ENCODE data around the gene DIRAS2. TPM values are rescaled to one million over a fixed set of nuclear protein-coding genes. Genes with fewer than 3 reads are reported as not detected.

DIRAS2 gene
- total RNA-seq, 1 experiment from 2014 or later = not detected

- Histone ChIP-seq H3K4me3 (ENCODE audit: low read length) (no peak overlapping the region), H3K79me2 (ENCODE audit: low read length) (no peaks in the 10 kb centered on the region), H3F3A (ENCODE audit: low read length, unreplicated experiment) (no peaks in the 10 kb centered on the region), H4K20me1 (ENCODE audit: low read length) (no peaks in the 10 kb centered on the region), H3K36me3 (ENCODE audit: low read depth, low read length) (no peaks in the 10 kb centered on the region), H3K4me2 (ENCODE audit: low read length) (no peak overlapping the region), H3K27me3 (ENCODE audit: low read length) (0 out of 2 replicates have a peak, but pooled peaks cover 1% of the 10 kb centered on the region), H3K9me2 (replicated peaks; ENCODE audit: low read length) (no peaks in the 10 kb centered on the region), H3K4me1 (ENCODE audit: insufficient read depth, low read length) (no peaks in the 10 kb centered on the region), H3K9ac (ENCODE audit: low read length) (no peak overlapping the region), H2AFZ (ENCODE audit: low read length) (no peak overlapping the region), H3K9me3 (ENCODE audit: low read length) (no peaks in the 10 kb centered on the region), H3K27ac (ENCODE audit: low read length) (no peak overlapping the region)
- intact Hi-C loops (cut with micrococcal nuclease) = no loop called here
- BruUV-seq (replicated peaks) = no TSS peak
- CTCF ChIA-PET = no interaction called here
- POLR2A ChIA-PET (ENCODE audit: unreplicated experiment) = no interaction called here
- DNase-seq = no peak
- ATAC-seq = no peak
- no peak for TF ChIP-seq CTCF (conservative IDR thresholded peaks at IDR 0.05; ENCODE audit: low read depth, low read length)
Observed at GRCh38 chr9:90600029-90600428, 42.6 kb downstream of the DIRAS2 start.

GRCh38 chr9:90598191-90598590 is 44.4 kb downstream of the DIRAS2 start:
- ATAC-seq = no peak
- DNase-seq = no peak
- no TSS peak for BruUV-seq (replicated peaks)
- ChIA-PET CTCF (no interaction called here), POLR2A (ENCODE audit: unreplicated experiment) (no interaction called here)
- Histone ChIP-seq H3K9me2 (replicated peaks; ENCODE audit: low read length) (no peaks in the 10 kb centered on the region), H3K27ac (ENCODE audit: low read length) (no peak overlapping the region), H2AFZ (ENCODE audit: low read length) (no peak overlapping the region), H4K20me1 (ENCODE audit: low read length) (no peaks in the 10 kb centered on the region), H3F3A (ENCODE audit: low read length, unreplicated experiment) (no peaks in the 10 kb centered on the region), H3K4me2 (ENCODE audit: low read length) (no peak overlapping the region), H3K36me3 (ENCODE audit: low read depth, low read length) (no peaks in the 10 kb centered on the region), H3K4me1 (ENCODE audit: insufficient read depth, low read length) (no peaks in the 10 kb centered on the region), H3K9ac (ENCODE audit: low read length) (no peak overlapping the region), H3K9me3 (ENCODE audit: low read length) (no peaks in the 10 kb centered on the region), H3K79me2 (ENCODE audit: low read length) (no peaks in the 10 kb centered on the region), H3K27me3 (ENCODE audit: low read length) (no peaks in the 10 kb centered on the region), H3K4me3 (ENCODE audit: low read length) (no peak overlapping the region)
- TF ChIP-seq EZH2phosphoT487 (IDR thresholded peaks at IDR 0.05; ENCODE audit: borderline replicate concordance, low read length) = no peak
- intact Hi-C loops (cut with micrococcal nuclease) = no loop called here

- Histone ChIP-seq H3K4me2 (ENCODE audit: low read length) (no peak overlapping the region), H3K79me2 (ENCODE audit: low read length) (no peaks in the 10 kb centered on the region), H3K9ac (ENCODE audit: low read length) (no peak overlapping the region), H3K27ac (ENCODE audit: low read length) (no peak overlapping the region), H4K20me1 (ENCODE audit: low read length) (no peaks in the 10 kb centered on the region), H3K27me3 (ENCODE audit: low read length) (0 out of 2 replicates have a peak, but pooled peaks cover 9% of the 10 kb centered on the region), H3K9me2 (replicated peaks; ENCODE audit: low read length) (no peaks in the 10 kb centered on the region), H3K36me3 (ENCODE audit: low read depth, low read length) (no peaks in the 10 kb centered on the region), H3K4me1 (ENCODE audit: insufficient read depth, low read length) (no peaks in the 10 kb centered on the region), H3K9me3 (ENCODE audit: low read length) (no peaks in the 10 kb centered on the region), H3K4me3 (ENCODE audit: low read length) (no peak overlapping the region), H2AFZ (ENCODE audit: low read length) (no peak overlapping the region), H3F3A (ENCODE audit: low read length, unreplicated experiment) (no peaks in the 10 kb centered on the region)
- DNase-seq (no peak), ATAC-seq (no peak)
- POLR2A ChIA-PET (ENCODE audit: unreplicated experiment) = no interaction called here
- BruUV-seq (replicated peaks) = no TSS peak
- intact Hi-C loops (cut with micrococcal nuclease) = no loop called here
- TF ChIP-seq EZH2 (IDR thresholded peaks at IDR 0.05; ENCODE audit: low read length, unreplicated experiment) (no peak), CTCF (conservative IDR thresholded peaks at IDR 0.05; ENCODE audit: low read depth, low read length) (no peak), EZH2phosphoT487 (IDR thresholded peaks at IDR 0.05; ENCODE audit: borderline replicate concordance, low read length) (no peak)
- CTCF ChIA-PET = no interaction called here
Observed at GRCh38 chr9:90593646-90594045, 49.0 kb downstream of the DIRAS2 start.
